ENCODE data around the gene FIG4.

DNA sequence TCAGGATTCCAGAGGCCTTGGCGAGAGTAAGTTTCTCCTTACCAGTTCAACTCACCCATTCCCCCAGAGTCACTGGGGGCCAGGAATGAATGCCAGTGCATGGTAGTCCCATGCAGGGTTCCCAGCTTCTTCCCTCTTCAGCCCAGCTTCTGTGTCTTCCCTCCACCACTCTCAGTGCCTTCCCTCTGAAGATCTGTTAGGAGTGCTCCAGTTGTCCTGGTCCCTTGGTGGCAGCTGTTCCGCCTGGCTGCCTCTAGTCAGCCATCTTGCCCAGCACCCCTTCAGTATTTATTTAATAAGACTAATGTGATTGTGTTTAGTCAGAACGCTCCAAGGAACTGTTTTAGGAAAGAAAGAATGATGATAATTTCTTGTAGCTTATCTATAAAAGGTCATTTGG, 23.1 kb downstream of the FIG4 start:
- TF ChIP-seq CTCF (IDR thresholded peaks at IDR 0.05) (no peak), POLR2A (IDR thresholded peaks at IDR 0.05) (no peak)
